ENCODE data around the gene STYXL1.
A peak's percentile ranks its signal among the peaks of the same experiment; 100 is the strongest.
"Not testable (repeated sequence)": the region's sequence is repeated elsewhere in the genome, so short reads cannot be mapped to it uniquely, and the experiment has no call there.

STYXL1 gene

GRCh38 chr7:76064208-76064970, 16.6 kb upstream of the STYXL1 start:
- DNase-seq = no peak

- no peak for DNase-seq
These were observed 15.7 kb upstream of the STYXL1 start for GRCh38 chr7:76063525-76063924.

- no peak for DNase-seq
These were observed 15.3 kb upstream of the STYXL1 start for GRCh38 chr7:76063114-76063513.

DNA sequence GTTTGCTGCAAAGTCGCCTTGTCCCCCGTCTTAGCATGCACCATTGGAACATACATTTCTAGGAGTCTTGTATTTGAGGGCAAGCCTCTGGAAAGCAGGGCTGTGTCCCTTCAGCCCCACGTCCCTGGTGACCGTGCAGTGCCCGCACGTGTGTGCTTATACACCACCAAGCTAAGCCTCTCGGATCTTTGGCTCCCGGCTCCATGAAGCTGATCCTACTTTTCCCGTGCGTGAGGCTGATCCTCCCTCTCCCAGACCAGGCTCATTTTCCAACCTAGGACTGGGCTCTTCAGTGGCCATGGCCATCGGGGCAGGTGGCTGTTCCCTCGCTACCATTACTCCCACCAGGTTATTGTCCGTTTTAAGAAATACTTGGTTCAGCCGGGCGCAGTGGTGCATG, 14.5 kb upstream of the STYXL1 start:
- DNase-seq = no peak

DNA sequence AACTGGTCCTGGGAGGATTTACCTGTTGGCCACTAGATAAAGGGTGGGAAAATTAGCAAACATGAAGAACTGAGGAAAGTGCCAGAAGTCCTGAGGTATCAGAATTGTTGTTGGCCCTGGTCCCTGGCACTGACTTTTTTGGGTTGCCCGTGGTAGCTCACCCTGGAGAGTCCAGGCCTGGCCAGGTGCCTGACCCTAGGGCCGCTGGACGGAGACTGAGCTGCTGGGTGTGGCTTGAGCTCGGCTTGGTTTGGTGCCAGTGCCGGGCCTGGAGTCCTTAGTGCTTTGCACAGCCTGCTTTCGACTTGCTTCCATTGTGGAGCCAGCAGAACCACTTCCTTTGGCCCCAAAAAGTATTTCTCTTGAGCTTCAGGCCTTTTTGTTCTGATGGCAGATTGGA, 13.0 kb upstream of the STYXL1 start:
- no peak for DNase-seq

GRCh38 chr7:76058745-76059144, 10.9 kb upstream of the STYXL1 start:
- DNase-seq = not testable (repeated sequence)

DNA sequence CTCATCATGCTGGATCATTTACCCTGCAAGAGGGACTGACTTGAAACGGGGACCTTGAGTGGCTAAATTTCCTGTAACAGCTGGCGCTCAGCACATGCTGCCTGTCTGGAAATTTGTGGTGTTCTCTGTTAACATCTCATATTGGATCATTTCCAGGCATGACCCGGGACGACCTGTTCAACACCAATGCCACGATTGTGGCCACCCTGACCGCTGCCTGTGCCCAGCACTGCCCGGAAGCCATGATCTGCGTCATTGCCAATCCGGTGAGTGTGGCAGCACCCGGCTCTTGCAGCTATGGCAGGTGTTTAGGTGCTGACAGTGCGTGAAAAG, 10.0 kb upstream of the STYXL1 start:
- DNase-seq = no peak

GRCh38 chr7:76057103-76057812, 9.5 kb upstream of the STYXL1 start:
- DNase-seq = no peak

DNA sequence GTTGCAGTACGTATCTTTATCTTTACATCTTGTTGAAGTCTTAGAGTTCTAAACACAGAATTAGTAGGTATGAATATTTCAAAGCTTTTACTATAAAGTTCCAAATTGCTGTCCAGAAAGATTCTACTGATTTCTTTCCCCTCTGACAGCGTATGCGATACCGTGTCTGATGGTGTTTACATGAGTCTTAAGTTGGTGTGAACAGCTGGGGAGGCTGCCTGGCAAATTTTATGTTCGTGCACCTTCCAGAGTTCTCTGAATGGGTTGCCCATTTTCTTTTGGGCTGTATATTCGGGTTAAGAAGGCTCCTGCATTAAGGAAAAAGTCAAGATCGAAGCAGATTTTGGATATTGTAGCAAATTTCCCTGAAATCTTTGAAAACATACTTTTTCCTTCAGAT, 8.4 kb upstream of the STYXL1 start:
- no peak for DNase-seq

- peak; percentile 54 for DNase-seq
These were observed 6.6 kb upstream of the STYXL1 start for GRCh38 chr7:76054123-76055120.

DNA sequence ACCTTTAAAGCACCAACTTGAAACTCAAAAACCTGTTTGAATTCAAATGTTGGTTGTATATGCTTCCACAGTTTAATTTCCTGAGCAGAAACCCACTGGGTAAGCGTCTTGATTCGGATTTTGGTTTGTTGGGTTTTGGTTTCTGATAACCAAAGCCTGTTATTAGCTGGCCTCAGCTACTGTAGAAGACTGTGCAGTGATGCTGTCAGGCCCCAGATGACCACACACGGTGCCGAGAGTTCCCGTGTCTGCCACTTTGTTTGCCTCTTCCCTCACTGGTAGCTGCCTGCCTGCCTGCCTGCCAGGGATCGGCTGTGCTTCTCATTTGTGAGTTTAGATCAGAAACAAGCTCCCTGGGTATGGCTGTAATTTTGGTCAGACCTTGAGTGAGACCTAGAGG, 5.7 kb upstream of the STYXL1 start:
- peak; percentile 44 for DNase-seq

DNA sequence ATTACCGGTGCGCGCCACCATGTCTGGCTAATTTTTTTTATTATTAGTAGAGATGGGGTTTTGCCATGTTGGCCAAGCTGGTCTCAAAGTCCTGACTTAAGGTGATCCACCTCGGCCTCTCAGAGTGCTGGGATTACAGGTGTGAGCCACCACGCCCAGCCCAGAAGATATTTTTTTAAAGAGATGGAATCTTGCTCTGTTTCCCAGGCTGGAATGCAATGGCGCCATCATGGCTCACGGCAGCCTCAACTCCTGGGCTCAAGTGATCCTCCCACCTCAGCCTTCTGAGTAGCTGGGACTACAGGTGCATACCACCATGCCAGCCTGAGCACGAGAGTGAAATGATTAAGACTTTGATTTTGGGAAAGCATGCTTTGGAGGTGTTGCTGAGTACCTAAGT, 4.9 kb upstream of the STYXL1 start:
- not testable (repeated sequence) for DNase-seq

DNA sequence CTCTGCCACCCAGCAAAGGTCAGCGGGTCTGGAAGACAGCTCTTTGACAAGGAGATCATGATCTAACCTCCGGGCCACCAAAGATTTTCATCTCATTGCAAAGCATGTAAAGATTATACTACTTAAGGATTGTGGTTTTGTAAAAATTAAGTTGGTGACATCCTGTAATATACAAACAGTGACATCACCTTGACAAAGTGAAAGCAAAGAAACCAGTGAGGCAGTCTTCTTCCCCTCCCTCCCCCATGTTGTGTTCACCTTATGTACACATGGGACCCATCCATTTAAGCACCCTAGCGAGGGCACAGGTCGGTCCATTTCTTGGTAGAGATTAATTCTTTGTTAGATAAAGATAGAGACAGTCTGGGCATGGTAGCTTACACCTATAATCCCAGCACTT, 4.0 kb upstream of the STYXL1 start:
- DNase-seq = peak; percentile 50

DNA sequence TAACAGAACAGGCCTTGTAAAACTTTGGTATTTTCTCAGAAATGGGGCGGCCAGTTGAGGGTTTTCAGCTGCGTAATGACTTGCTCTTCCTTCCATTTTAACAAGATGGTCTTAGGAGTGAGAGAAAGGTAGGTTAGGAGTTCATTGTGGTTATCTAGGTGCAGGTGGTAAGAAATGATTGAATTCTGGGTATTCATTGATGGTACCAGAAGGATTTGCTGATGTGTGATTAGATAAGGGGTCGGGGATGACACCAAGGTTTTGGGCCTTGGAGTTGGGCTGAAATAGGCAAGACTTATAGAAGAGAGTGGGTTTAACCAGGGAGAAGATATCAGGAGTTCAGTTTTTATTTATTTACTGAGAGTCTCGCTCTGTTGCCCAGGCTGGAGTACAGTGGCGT, 2.7 kb upstream of the STYXL1 start:
- DNase-seq = no peak

- DNase-seq = no peak
These were observed 1.5 kb upstream of the STYXL1 start for GRCh38 chr7:76049295-76049694.

DNA sequence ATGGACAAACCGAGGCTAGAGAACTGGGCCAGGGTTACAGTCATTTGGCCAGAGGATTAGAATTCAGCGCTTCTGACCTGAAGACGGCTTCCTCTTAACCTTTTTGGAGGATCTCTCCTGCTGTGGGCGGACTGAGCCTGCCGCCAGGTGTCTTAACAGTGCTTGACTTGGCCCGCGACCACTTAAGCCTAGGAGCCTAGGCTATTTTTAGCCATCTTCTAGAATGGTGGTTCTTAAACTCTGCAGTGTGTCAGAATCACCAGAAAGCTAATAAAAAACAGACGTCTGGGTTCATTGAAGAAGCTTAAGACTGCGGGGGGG, 828 bp upstream of the STYXL1 start:
- peak; percentile 15 for DNase-seq

- DNase-seq = no peak
These were observed 442 bp downstream of the STYXL1 start for GRCh38 chr7:76047305-76047810.

- DNase-seq = no peak
These were observed 3.4 kb downstream of the STYXL1 start for GRCh38 chr7:76044375-76044865.

- DNase-seq = no peak
These were observed 7.7 kb downstream of the STYXL1 start for GRCh38 chr7:76040126-76040525.

- no peak for DNase-seq
These were observed 10.5 kb downstream of the STYXL1 start for GRCh38 chr7:76037310-76037709.

GRCh38 chr7:76031964-76032363, 15.8 kb downstream of the STYXL1 start:
- no peak for DNase-seq

DNA sequence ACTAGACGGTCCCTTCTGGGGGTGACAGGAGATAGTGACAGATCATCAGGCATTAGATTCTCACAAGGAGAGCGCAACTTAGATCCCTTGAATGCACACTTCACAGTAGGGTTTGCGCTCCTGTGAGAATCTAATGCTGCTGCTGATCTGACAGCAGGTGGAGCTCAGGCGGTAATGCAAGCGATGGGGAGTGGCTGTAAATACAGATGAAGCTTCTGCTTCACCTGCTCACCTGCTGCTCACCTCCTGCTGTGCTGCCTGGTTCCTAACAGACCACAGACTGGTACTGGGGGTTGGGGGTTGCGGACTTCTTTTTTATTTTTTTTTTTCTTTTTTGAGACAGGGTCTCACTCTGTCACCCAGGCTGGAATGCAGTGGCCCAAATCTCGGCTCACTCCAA, 18.1 kb downstream of the STYXL1 start:
- DNase-seq = not testable (repeated sequence)

- DNase-seq = no peak
These were observed 24.8 kb downstream of the STYXL1 start for GRCh38 chr7:76023002-76023401.
